K562 (cell line): ENCODE data around the gene ZBTB22. TPM values are rescaled to one million over a fixed set of nuclear protein-coding genes. Genes with fewer than 3 reads are reported as not detected.
A peak's percentile ranks its signal among the peaks of the same experiment; 100 is the strongest.

Experiments
- ARHGAP35 ChIP-seq: fragments of 450-650 bp; IDR thresholded peaks from 2 replicates; pipeline ENCODE4 v1.6.1; 2018; ENCODE audit not compliant: partially characterized antibody
- ATF7 ChIP-seq: fragments of 450-650 bp; IDR thresholded peaks from 2 replicates; pipeline ENCODE4 v1.7.1; 2014; ENCODE audit warnings: mild to moderate bottlenecking, moderate library complexity
- CREM ChIP-seq: IDR thresholded peaks from 2 replicates; pipeline ENCODE4 v1.6.1; 2014; ENCODE audit warnings: antibody characterized with exemption, low read depth
- ETS1 ChIP-seq: conservative IDR thresholded peaks from 2 replicates; pipeline ENCODE4 v1.6.1; 2011; ENCODE audit warnings: low read depth, mild to moderate bottlenecking, low read length; ENCODE audit not compliant: control insufficient read depth
- FOXA1 ChIP-seq: fragments of 450-650 bp; IDR thresholded peaks from 2 replicates; pipeline ENCODE4 v1.6.1; 2016; ENCODE audit warnings: mild to moderate bottlenecking, borderline replicate concordance
- GABPB2 ChIP-seq: fragments of 250-450 bp; sonication (Bioruptor Pico); conservative IDR thresholded peaks from 2 replicates; pipeline ENCODE4 v1.5.1; 2021; ENCODE audit warnings: mild to moderate bottlenecking
- HDAC3 ChIP-seq: fragments of 450-650 bp; IDR thresholded peaks from 2 replicates; pipeline ENCODE4 v1.6.1; 2018; ENCODE audit warnings: borderline replicate concordance, mild to moderate bottlenecking, moderate library complexity; ENCODE audit not compliant: partially characterized antibody
- KDM1A ChIP-seq, 2 experiments: fragments of 450-650 bp; IDR thresholded peaks; 2 replicates each; pipeline ENCODE4 v1.6.1; 2016; ENCODE audit warnings: mild to moderate bottlenecking in 2 of 2
- LEF1 ChIP-seq: fragments of 450-650 bp; IDR thresholded peaks from 2 replicates; pipeline ENCODE4 v1.6.1; 2016; ENCODE audit warnings: mild to moderate bottlenecking
- MECOM ChIP-seq: fragments of 250-450 bp; sonication (Bioruptor Pico); IDR thresholded peaks from 2 replicates; pipeline ENCODE4 v1.8.0; 2022; ENCODE audit warnings: inconsistent platforms
- MED1 ChIP-seq: sonication (generic); formaldehyde crosslinking; IDR thresholded peaks from 2 replicates; pipeline ENCODE4 v1.8.1; 2023; ENCODE audit warnings: missing genetic modification reagents, borderline replicate concordance
- NCOA1 ChIP-seq: fragments of 450-650 bp; IDR thresholded peaks from 2 replicates; pipeline ENCODE4 v1.6.1; 2016; ENCODE audit warnings: low read depth
- OTX1 ChIP-seq: fragments of 450-650 bp; formaldehyde crosslinking; IDR thresholded peaks from 2 replicates; pipeline ENCODE4 v1.4.0; 2022; ENCODE audit warnings: mild to moderate bottlenecking
- POU5F1 ChIP-seq: fragments of 150-350 bp; IDR thresholded peaks from 2 replicates; pipeline ENCODE4 v1.6.1; 2014; ENCODE audit warnings: borderline replicate concordance, low read length, low read depth, mild to moderate bottlenecking; ENCODE audit not compliant: partially characterized antibody
- SMARCA4 ChIP-seq: fragments of 450-650 bp; IDR thresholded peaks from 2 replicates; pipeline ENCODE4 v1.6.1; 2016
- TAF7 ChIP-seq: fragments of 450-650 bp; IDR thresholded peaks from 2 replicates; pipeline ENCODE4 v1.6.1; 2016; ENCODE audit warnings: missing genetic modification characterization, missing compliant biosample characterization
- TCF15 ChIP-seq: fragments of 250-450 bp; sonication (Bioruptor Pico); IDR thresholded peaks from 2 replicates; pipeline ENCODE4 v1.8.0; 2022; ENCODE audit warnings: moderate library complexity, mild to moderate bottlenecking, inconsistent platforms
- ZBTB11 ChIP-seq, 3 experiments: fragments of 200-800 bp in 1 of 3; fragments of 250-450 bp in 1 of 3; fragments of 450-650 bp in 1 of 3; sonication (Bioruptor Pico) in 1 of 3; sonication (Bioruptor generic) in 1 of 3; formaldehyde crosslinking in 1 of 3; IDR thresholded peaks; 2 replicates each; pipeline versions ENCODE4 v1.6.1 to v1.8.0; 2016 to 2022; ENCODE audit warnings: mild to moderate bottlenecking in 2 of 3, missing genetic modification characterization in 2 of 3, missing compliant biosample characterization in 1 of 3, moderate library complexity in 1 of 3
- ZBTB7A ChIP-seq: IDR thresholded peaks from 2 replicates; pipeline ENCODE4 v1.6.1; 2011; ENCODE audit warnings: low read depth, mild to moderate bottlenecking, low read length, moderate library complexity, borderline replicate concordance; ENCODE audit not compliant: control insufficient read depth
- ZEB2 ChIP-seq: fragments of 450-650 bp; IDR thresholded peaks from 2 replicates; pipeline ENCODE4 v1.6.1; 2016
- ZKSCAN1 ChIP-seq: fragments of 150-350 bp; IDR thresholded peaks from 2 replicates; pipeline ENCODE4 v1.6.1; 2016; ENCODE audit warnings: low read depth, low read length
- ZNF239 ChIP-seq: fragments of 250-450 bp; sonication (Bioruptor Pico); IDR thresholded peaks from 2 replicates; pipeline ENCODE4 v1.4.0; 2020; ENCODE audit warnings: mild to moderate bottlenecking
- ZNF76 ChIP-seq: fragments of 250-450 bp; sonication (Bioruptor Pico); IDR thresholded peaks from 2 replicates; pipeline ENCODE4 v1.4.0; 2020; ENCODE audit warnings: mild to moderate bottlenecking, moderate library complexity, borderline replicate concordance
- ZSCAN32 ChIP-seq: fragments of 450-650 bp; formaldehyde crosslinking; IDR thresholded peaks from 2 replicates; pipeline ENCODE4 v1.4.0; 2020; ENCODE audit warnings: mild to moderate bottlenecking, moderate library complexity
- polyA plus RNA-seq, 8 experiments: library from polyadenylated mRNA; depleted of rRNA in 4 of 8; stranded (reverse) in 5 of 8; unstranded in 3 of 8; fragments of >200 nt; fragmentation: Nextera tagmentation in 2 of 8; fragmentation: Illumina TruSeq in 1 of 8; extraction: Ambion mirVana in 2 of 8; extraction: Trizol in 1 of 8; gene quantifications; 2 replicates each; pipeline versions ENCODE4 v1.2.1 to v1.2.3, GENCODE V29; 2011 to 2014; ENCODE audit warnings: inconsistent platforms in 1 of 8, missing spikeins in 1 of 8
- total RNA-seq, 7 experiments: library from RNA; depleted of rRNA in 6 of 7; stranded (reverse); fragments of >200 nt in 6 of 7; fragmentation: Illumina TruSeq in 2 of 7; extraction: Trizol in 2 of 7; gene quantifications; 2 replicates each; pipeline versions ENCODE4 v1.2.1 to v1.2.3, GENCODE V29; 2011 to 2021; ENCODE audit warnings: low replicate concordance in 1 of 7

ZBTB22 gene
- total and polyA plus RNA-seq, 9 of the 15 experiments (the other 6 are each of a cell fraction or from before 2014, with no cell fraction given) = 0.21 to 11.9 (median 7.1) TPM

DNA sequence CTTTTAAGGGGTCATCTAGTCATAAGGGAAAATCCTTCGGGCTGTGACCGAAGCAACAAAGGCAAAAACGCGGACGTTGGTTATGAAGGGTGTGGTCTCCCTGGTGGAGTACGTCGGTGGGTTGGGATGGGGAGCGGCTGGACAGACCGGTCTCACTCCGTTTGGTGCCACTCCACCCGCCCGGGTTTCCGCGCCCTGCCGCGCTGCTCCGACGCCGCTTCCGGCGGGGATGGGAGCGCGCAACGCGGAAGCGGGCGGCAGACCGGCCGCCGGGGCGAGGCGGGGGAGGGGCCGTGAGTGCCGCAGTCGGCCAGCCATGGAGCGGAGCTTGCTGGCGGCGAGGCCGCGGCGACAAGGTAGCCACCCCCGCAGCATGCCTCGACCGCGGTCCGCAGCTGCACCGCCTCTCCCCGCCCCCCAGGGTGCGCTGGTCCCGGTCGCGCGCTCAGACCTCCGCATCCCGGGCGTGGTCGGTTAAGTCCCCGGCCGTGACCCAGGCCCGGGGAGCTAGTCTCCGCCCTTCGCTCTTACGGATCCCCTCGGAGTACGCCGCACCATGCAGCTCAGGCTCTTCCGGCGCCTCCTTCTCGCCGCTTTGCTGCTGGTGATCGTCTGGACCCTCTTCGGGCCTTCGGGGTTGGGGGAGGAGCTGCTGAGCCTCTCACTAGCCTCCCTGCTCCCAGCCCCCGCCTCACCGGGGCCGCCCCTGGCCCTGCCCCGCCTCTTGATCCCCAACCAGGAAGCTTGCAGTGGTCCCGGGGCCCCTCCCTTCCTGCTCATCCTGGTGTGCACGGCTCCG is 40.5 kb downstream of the ZBTB22 start, which contains the start of gene B3GALT4 (continued):
- TF ChIP-seq KDM1A (IDR thresholded peaks at IDR 0.05) (peak in 1 of 2 experiments; percentile 38; a peak in 1 of 4 replicates), MED1 (0 out of 2 replicates have a peak, but pooled peaks have one; percentile 94), CREM (peak; percentile 82), ZKSCAN1 (peak; percentile 55), SMARCA4 (no peak), ETS1 (peak; percentile 97), ARHGAP35 (no peak), ZEB2 (no peak), ZBTB11 (CRISPR knock-in tag; IDR thresholded peaks at IDR 0.05) (peak in 2 of 3 experiments; percentile 84 to 95; a peak in 5 of 6 replicates), ZSCAN32 (CRISPR knock-in tag) (peak; percentile 18; the same call in 1 of the 2 replicates), POU5F1 (peak; percentile 4), GABPB2 (no peak), OTX1 (peak; percentile 97), FOXA1 (no peak), TAF7 (tag) (no peak; the same call in 1 of the 2 replicates), ZNF76 (CRISPR knock-in tag) (0 out of 2 replicates have a peak, but pooled peaks have one; percentile 55), ATF7 (no peak; the same call in none of the 2 replicates), NCOA1 (no peak), ZNF239 (CRISPR knock-in tag) (no peak), ZBTB7A (peak; percentile 88), TCF15 (CRISPR knock-in tag) (no peak), LEF1 (0 out of 2 replicates have a peak, but pooled peaks have one; percentile 12), MECOM (CRISPR knock-in tag) (no peak), HDAC3 (no peak)
